Activated T-cell treated with anti-CD3 and anti-CD28 coated beads, Interleukin-2, amount 50 U/mL, for 72 hours (primary cell): ENCODE data around the gene INTS2. TPM values are rescaled to one million over a fixed set of nuclear protein-coding genes. Genes with fewer than 3 reads are reported as not detected.
"Not testable (repeated sequence)": the region's sequence is repeated elsewhere in the genome, so short reads cannot be mapped to it uniquely, and the experiment has no call there.

ENCODE experiments used
- ATAC-seq, 2 donors: fragments of 150-1000 bp; cut with Tn5 transposase; replicated peaks in 1 of 2; 2 replicates each; pipeline ENCODE4 v1.10.0; 2021; ENCODE audit warnings: moderate library complexity in 2 of 2, mild to moderate bottlenecking in 1 of 2
- DNase-seq, 2 donors: peaks; one replicate each; pipeline ENCODE4 v3.0.0; 2021 to 2022; ENCODE audit warnings: mixed read lengths in 1 of 2
- H3K27ac Mint-ChIP-seq: one replicate; pipeline ENCODE4 v1.8.0; 2022; ENCODE audit warnings: mild to moderate bottlenecking, moderate library complexity, mixed read lengths
- H3K27me3 Mint-ChIP-seq: one replicate; pipeline ENCODE4 v1.8.0; 2022; ENCODE audit warnings: low read depth, mixed read lengths
- H3K36me3 Mint-ChIP-seq, 2 donors: one replicate each; pipeline ENCODE4 v1.8.0; 2022; ENCODE audit warnings: mixed read lengths in 2 of 2, mild to moderate bottlenecking in 1 of 2; ENCODE audit not compliant: insufficient read depth in 2 of 2
- H3K4me1 Mint-ChIP-seq: one replicate; pipeline ENCODE4 v1.8.0; 2022; ENCODE audit warnings: low read depth, mixed read lengths
- H3K4me3 Mint-ChIP-seq, 2 donors: one replicate each; pipeline ENCODE4 v1.8.0; 2022; ENCODE audit warnings: mild to moderate bottlenecking in 2 of 2, mixed read lengths in 2 of 2, moderate library complexity in 2 of 2
- H3K9me3 Mint-ChIP-seq, 2 donors: one replicate each; pipeline ENCODE4 v1.8.0; 2022; ENCODE audit warnings: mixed read lengths in 2 of 2
- total RNA-seq, 2 donors: library from RNA; stranded (reverse); gene quantifications; one replicate each; pipeline ENCODE4 v1.2.3, GENCODE V29; 2022

The INTS2 gene
- total RNA-seq, 2 donors from 2014 or later = 26.1 to 29.5 TPM

DNA sequence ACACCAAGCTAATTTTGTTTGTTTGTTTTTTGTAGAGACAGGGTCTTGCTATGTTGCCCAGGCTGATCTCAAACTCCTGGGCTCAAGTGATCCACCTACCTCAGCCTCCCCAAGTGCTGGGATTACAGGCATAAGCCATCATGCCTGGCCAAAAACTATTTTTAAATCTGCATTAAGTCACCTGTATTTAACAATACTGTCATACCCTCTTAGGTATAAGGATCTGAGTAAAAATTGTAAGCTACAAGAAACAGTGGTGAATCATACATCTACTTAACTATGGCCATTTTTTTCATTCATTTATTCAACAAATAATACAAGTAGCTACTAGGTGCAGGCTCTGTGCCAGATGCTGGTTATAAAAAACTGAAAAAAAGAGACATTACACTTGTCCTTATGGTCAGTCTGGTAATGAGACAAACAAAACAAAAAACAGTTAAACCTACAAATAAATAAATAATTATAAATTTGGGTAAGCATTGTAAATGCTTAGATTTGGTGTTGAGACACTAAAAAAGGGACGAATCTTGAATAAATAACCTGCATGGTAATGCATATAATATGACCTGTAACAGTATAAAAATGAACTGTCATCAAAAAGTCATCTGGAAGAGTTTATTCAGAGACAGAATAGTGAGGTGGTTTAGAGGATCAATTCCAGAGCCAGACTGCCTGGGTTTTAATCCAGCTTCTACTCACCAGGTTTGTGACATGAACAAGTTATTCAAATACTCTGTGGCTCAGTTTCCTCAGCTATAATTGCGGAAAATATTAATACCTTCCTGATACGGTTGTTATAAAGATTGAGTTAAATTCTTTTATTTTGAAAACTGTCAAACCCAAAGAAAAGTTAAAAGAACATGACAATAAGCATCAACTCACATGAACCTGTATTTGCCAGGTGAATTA, 91.3 kb downstream of the INTS2 start:
- Mint-ChIP-seq H3K27ac (no peak overlapping the region), H3K36me3 (no peaks in the 10 kb centered on the region), H3K9me3 (no peaks in the 10 kb centered on the region), H3K27me3 (no peaks in the 10 kb centered on the region), H3K4me1 (no peaks in the 10 kb centered on the region), H3K4me3 (no peak overlapping the region)
- DNase-seq (no peak), ATAC-seq (no peak)

- DNase-seq (no peak), ATAC-seq (no peak)
- no peak overlapping the region for H3K4me3 Mint-ChIP-seq
- H3K27me3 Mint-ChIP-seq = no peaks in the 10 kb centered on the region
- no peaks in the 10 kb centered on the region for H3K4me1 Mint-ChIP-seq
- H3K9me3 Mint-ChIP-seq = no peaks in the 10 kb centered on the region
- no peak overlapping the region for H3K27ac Mint-ChIP-seq
- no peaks in the 10 kb centered on the region for H3K36me3 Mint-ChIP-seq
Measured at GRCh38 chr17:61835606-61836005, 92.2 kb downstream of the INTS2 start.

DNA sequence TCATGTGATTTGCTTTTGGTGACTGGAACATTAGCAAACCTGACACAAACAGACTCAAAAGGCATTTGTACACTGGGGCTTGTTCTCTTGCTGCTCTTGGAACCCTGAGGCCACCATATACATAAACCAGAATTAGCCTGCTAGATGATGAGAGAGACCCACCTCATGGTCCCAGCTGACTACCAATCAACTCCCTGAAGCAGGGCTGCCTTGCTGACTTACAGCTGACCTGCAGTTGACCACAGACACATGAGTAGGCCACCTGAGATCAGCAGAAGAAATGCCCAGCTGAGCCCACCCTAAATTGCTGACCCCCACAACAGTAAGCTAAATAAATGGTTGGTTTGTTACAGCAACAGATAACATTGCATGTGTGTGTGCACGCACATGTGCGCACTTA, 93.2 kb downstream of the INTS2 start:
- Mint-ChIP-seq H3K4me1 (no peaks in the 10 kb centered on the region), H3K36me3 (no peaks in the 10 kb centered on the region), H3K27me3 (no peaks in the 10 kb centered on the region), H3K4me3 (no peak overlapping the region), H3K27ac (no peak overlapping the region), H3K9me3 (no peaks in the 10 kb centered on the region)
- DNase-seq = no peak
- ATAC-seq = no peak

GRCh38 chr17:61833536-61834193, 94.1 kb downstream of the INTS2 start:
- ATAC-seq (no peak), DNase-seq (no peak)
- no peak overlapping the region for H3K4me3 Mint-ChIP-seq
- no peaks in the 10 kb centered on the region for H3K36me3 Mint-ChIP-seq
- H3K9me3 Mint-ChIP-seq = no peaks in the 10 kb centered on the region
- no peaks in the 10 kb centered on the region for H3K4me1 Mint-ChIP-seq
- H3K27ac Mint-ChIP-seq = no peak overlapping the region
- no peaks in the 10 kb centered on the region for H3K27me3 Mint-ChIP-seq

DNA sequence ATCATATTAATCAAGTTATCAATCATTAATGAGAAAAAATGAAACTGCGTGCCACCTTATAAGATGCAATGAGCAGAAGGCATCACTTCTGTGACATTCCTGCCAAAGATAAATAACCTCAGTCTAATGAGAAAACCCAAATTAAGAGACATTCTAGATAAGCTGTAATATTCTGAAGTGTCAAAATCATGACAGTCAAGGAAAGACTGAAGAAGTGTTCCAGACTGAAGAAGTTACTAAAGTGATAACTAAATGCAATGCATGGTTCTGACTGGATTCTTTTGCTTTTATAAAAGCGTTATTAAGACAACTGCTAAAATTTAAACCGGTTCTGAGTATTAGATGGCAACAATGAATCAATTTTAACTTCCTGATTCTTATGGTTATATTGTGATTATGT, 95.3 kb downstream of the INTS2 start:
- Mint-ChIP-seq H3K36me3 (peaks cover 3 to 5% of the 10 kb centered on the region in 2 donors), H3K27me3 (no peaks in the 10 kb centered on the region), H3K27ac (no peak overlapping the region), H3K4me1 (no peaks in the 10 kb centered on the region), H3K4me3 (no peak overlapping the region), H3K9me3 (peaks cover 1 to 2% of the 10 kb centered on the region in 2 donors)
- no peak for DNase-seq
- ATAC-seq = no peak

DNA sequence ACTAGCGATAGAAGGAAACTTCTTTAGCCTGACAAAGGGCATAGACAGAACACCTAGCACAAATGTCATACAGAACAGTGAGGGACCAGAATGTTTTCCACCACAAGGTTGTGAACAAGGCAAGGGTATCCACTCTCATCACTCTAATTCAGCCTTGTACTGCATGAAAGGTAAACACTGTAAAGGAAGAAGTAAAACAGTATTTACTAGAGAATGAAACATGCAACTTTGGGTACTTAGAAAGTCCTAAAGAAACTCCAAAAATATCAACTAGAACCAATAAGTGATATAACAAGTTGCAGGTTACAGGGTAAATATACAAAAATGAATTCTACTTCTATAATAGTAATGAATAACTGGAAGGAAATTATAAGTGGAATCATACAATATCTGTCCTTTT, 96.7 kb downstream of the INTS2 start:
- Mint-ChIP-seq H3K4me3 (no peak overlapping the region), H3K36me3 (peaks cover 5 to 8% of the 10 kb centered on the region in 2 donors), H3K4me1 (no peaks in the 10 kb centered on the region), H3K27ac (no peak overlapping the region), H3K9me3 (peaks cover 2 to 4% of the 10 kb centered on the region in 2 donors), H3K27me3 (no peaks in the 10 kb centered on the region)
- ATAC-seq (no peak), DNase-seq (no peak)

GRCh38 chr17:61828694-61829093, 99.1 kb downstream of the INTS2 start:
- Mint-ChIP-seq H3K36me3 (peaks cover 5 to 8% of the 10 kb centered on the region in 2 donors), H3K9me3 (peaks cover 2 to 4% of the 10 kb centered on the region in 2 donors), H3K4me1 (no peaks in the 10 kb centered on the region), H3K27ac (no peak overlapping the region), H3K4me3 (no peak overlapping the region), H3K27me3 (no peaks in the 10 kb centered on the region)
- no peak for DNase-seq
- no peak for ATAC-seq

DNA sequence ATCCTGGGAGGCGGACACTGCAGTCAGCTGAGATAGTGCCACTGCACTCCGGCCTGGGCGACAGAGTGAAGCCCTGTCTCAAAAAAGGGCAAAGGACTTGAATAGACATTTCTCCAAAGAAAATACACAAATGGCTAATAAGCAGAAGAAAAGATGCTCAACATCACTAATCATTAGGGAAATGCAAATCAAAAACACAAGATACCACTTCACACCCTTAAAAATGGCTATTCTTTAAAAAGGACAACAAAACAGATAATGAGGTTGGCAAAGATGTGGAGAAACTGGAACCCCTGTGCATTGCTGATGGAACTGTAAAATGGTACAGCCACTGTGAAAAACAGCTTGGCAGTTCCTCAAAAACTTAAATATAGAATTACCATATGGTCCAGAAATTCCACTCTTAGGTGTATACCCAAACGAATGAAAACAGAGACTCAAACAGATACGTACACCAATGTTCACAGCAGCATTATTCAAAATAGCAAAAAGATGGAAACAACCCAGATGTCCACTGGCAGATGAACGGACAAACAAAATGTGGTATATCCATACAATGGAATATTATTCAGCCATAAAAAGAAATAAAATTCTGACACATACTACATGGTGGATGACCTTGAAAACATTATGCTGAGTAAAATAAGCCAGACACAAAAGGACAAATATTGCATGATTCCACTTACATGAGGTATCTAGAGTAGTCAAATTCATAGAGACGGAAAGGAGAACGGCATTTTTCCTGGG, 100.0 kb downstream of the INTS2 start:
- Mint-ChIP-seq H3K9me3 (peaks cover 2 to 4% of the 10 kb centered on the region in 2 donors), H3K4me3 (no peak overlapping the region), H3K27me3 (no peaks in the 10 kb centered on the region), H3K36me3 (peaks cover 5 to 8% of the 10 kb centered on the region in 2 donors), H3K4me1 (peaks cover under 1% of the 10 kb centered on the region), H3K27ac (no peak overlapping the region)
- no peak for ATAC-seq
- no peak for DNase-seq

DNA sequence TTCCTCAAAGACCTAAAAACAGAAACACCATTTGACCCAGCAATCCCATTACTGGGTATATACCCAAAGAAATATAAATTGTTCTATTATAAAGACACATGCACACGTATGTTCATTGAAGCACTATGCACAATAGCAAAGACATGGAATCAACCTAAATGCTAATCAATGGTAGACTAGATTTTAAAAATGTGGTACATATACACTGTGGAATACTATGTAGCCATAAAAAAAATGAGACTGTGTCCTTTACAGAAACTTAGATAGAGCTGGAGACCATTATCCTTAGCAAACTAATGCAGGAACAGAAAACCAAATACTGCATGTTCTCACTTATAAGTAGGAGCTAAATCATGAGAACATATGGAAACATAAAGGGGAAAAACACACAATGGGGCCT, 100.9 kb downstream of the INTS2 start:
- not testable (repeated sequence) for DNase-seq, ATAC-seq, H3K9me3 Mint-ChIP-seq, H3K27me3 Mint-ChIP-seq, H3K4me1 Mint-ChIP-seq, H3K4me3 Mint-ChIP-seq, H3K27ac Mint-ChIP-seq
- H3K36me3 Mint-ChIP-seq = peaks cover 5 to 12% of the 10 kb centered on the region in 2 donors

GRCh38 chr17:61826198-61826597, 101.6 kb downstream of the INTS2 start:
- H3K36me3 Mint-ChIP-seq = peaks cover 8 to 15% of the 10 kb centered on the region in 2 donors
- not testable (repeated sequence) for H3K27ac Mint-ChIP-seq, ATAC-seq, H3K27me3 Mint-ChIP-seq, H3K4me3 Mint-ChIP-seq, DNase-seq, H3K4me1 Mint-ChIP-seq, H3K9me3 Mint-ChIP-seq

DNA sequence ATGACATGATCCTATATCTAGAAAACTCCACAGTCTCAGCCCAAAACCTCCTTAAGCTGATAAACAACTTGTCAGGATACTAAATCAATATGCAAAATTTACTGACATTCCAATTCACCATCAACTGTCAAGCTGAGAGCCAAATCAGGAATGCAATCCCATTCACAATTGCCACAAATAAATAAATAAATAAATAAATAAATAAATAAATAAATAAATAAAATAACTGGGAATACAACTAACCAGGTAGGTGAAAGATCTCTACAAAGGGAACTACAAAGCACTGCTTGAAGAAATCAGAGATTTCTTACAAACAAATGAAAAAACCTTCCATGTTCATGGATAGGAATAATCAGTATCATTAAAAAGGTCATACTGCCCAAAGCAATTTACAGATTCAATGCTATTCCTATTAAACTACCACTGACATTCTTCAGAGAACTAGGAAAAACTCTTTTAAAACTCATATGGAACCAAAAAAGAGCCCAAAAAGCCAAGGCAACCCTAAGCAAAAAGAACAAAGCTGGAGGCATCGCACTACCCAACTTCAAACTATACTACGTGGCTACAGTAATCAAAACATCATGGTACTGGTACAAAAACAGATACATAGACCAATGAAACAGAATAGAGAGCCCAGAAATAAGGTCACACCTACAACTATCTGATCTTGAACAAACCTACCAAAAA, 102.2 kb downstream of the INTS2 start:
- Mint-ChIP-seq H3K27me3 (no peaks in the 10 kb centered on the region), H3K4me1 (peaks cover 7% of the 10 kb centered on the region), H3K4me3 (no peak overlapping the region), H3K27ac (no peak overlapping the region), H3K9me3 (peaks cover 2 to 4% of the 10 kb centered on the region in 2 donors), H3K36me3 (peaks cover 8 to 15% of the 10 kb centered on the region in 2 donors)
- DNase-seq = no peak
- no peak for ATAC-seq

- no peak overlapping the region for H3K27ac Mint-ChIP-seq
- H3K36me3 Mint-ChIP-seq = peaks cover 5 to 11% of the 10 kb centered on the region in 2 donors
- H3K4me1 Mint-ChIP-seq = peaks cover 7% of the 10 kb centered on the region
- H3K9me3 Mint-ChIP-seq = peaks cover 0 to 3% of the 10 kb centered on the region in 2 donors
- no peak overlapping the region for H3K4me3 Mint-ChIP-seq
- ATAC-seq (no peak), DNase-seq (no peak)
- no peaks in the 10 kb centered on the region for H3K27me3 Mint-ChIP-seq
Measured at GRCh38 chr17:61822326-61823285, 105.2 kb downstream of the INTS2 start.
